ENCODE measurements around the gene PPP2R2B.
"Not testable (repeated sequence)": the region's sequence is repeated elsewhere in the genome, so short reads cannot be mapped to it uniquely, and the experiment has no call there.

- TF ChIP-seq POLR2A, CTCF, EP300 (IDR thresholded peaks at IDR 0.05): not testable (repeated sequence)
Measured at GRCh38 chr5:146728746-146729145, 149.8 kb downstream of the PPP2R2B start.
